AG09309 (cell line): Measurements from ENCODE around the gene NKX6-2.

Experiments
- DNase-seq: peaks from one replicate; pipeline ENCODE4 v3.0.0-alpha.2; 2010; ENCODE audit warnings: low read depth
- H3K4me3 ChIP-seq: 2 replicates; pipeline ENCODE4 v1.5.1; 2011; ENCODE audit warnings: mild to moderate bottlenecking, low read depth, low read length, moderate library complexity; ENCODE audit not compliant: control insufficient read depth
- CTCF ChIP-seq: IDR thresholded peaks from 2 replicates; pipeline ENCODE4 v1.5.1; 2011; ENCODE audit warnings: mild to moderate bottlenecking, low read depth, low read length, inconsistent platforms; ENCODE audit not compliant: insufficient read depth, control insufficient read depth; ENCODE audit errors: missing control alignments

NKX6-2 gene

GRCh38 chr10:132812520-132812919 lies 26.6 kb upstream of the NKX6-2 start:
- DNase-seq, result no peak
- H3K4me3 ChIP-seq, result no peak overlapping the region
- TF ChIP-seq CTCF, result no peak

DNA sequence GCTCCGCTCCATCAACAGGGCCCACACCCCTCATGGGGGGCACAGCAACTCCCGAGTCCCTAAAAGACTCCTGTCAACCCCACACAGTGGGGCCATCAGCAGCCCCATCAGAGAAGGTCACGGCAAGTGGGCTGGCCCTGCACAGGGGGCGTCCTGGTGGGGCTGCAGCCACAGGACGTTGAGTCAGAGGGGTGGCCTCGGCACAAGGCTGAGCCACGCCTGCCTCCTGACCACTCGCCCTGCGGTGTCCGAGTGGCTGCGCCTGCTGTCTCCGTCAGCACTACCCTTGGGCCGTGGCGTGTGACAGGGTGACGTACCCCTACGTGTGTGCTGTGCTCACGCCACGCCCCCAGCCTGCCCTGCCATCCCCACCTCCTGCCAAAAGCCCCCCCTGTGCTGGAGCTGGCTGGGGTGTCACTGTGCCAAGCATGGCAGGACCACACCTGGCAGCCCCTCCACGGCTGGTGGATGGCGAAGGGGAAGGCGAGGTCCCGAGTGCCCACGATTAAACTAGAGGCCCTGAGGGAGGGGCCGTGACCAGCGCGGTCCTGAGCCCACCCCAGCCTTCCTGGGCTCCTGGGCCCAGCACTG lies 26.0 kb upstream of the NKX6-2 start:
- TF ChIP-seq CTCF, result no peak
- no peak overlapping the region for H3K4me3 ChIP-seq
- DNase-seq, result no peak

DNA sequence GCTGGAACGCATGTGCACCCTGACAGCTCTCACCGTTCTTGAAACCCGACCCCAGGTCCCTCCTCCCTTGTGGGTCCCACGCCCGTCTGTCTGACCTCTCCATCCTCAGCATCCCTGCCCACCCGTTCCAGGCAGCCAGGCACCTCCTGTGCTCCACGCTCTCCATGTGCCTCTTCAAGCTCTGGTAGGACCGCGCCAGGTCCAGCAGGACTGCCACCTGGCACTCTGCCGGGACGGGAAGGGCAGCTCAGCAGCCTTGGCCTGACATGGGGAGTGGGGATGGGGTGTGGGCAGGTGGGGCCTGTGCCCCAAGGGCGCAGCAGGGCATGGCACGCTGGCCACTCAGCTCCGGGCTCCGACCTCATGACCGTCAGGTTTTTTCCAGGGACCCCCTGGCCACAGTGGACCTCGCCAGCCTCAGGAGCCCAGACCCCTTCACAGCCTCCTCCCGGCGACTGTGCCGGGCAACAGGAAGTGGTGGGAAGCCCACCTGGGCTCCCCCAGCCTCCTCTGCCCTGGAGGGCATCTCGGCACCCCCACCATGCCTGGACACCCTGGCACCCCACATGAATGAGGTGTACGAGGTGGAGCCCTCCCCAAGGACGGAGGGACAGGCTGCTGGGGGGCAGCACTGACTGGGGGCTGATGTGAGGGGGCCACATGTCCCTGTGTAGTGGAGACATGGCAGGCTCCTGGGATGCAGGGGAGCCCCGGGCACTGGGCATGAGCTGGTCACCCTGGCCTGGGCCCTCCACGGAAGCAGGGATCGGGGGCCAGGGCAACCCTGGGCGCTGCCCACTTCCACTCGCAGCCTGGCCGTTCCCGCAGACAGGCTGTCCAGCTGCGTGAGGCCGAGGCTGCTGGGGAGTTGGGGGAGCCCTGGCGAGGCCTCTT lies 25.1 kb upstream of the NKX6-2 start:
- no peak overlapping the region for H3K4me3 ChIP-seq
- no peak for DNase-seq
- TF ChIP-seq CTCF, result no peak

DNA sequence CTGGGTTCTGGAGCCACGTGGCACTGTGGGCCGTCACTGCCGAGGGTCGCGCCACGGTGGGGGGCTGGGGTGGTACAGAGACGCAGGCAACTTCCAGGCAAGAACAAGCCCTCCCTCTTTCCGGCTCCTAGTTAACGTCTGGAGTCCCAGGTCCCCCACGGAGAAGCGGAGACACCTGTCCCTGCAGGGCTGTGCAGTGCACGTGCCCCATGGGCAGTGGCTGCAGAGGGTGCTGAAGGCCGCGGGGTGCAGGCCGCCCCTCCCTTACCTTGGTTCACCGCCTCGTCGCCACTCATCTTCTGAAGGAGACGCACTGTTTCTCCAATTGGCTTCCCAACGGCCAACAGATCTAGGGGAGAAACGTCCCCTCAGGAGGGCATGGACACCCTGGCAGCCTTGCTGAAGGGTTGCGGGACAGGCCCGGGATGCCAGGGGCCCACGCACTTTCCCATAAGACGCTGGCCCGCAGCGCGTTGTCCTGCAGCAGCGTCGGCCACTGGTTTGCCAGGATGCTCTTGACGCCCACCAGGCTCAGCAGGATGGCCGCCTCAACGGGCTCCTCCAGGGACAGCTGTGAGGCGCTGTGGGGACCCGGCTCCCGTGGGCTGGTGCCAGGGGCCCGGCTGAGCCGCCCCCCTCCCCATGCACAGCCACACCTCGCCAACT lies 24.3 kb upstream of the NKX6-2 start:
- no peak for TF ChIP-seq CTCF
- no peak for DNase-seq
- H3K4me3 ChIP-seq, result no peak overlapping the region

GRCh38 chr10:132809232-132810140 lies 23.5 kb upstream of the NKX6-2 start:
- no peak for TF ChIP-seq CTCF
- no peak overlapping the region for H3K4me3 ChIP-seq
- no peak for DNase-seq
